Stimulated activated CD4-positive, alpha-beta T cell treated with anti-CD3 and anti-CD28 coated beads, Interleukin-15, amount 100 ng/mL, for 48 hours (primary cell): Measurements from ENCODE around the gene KCTD10.

Experiments
- DNase-seq, 2 donors: peaks; one replicate each; pipeline ENCODE4 v3.0.0-alpha.2; 2020; ENCODE audit warnings: low read depth in 2 of 2

KCTD10 gene, protein sequence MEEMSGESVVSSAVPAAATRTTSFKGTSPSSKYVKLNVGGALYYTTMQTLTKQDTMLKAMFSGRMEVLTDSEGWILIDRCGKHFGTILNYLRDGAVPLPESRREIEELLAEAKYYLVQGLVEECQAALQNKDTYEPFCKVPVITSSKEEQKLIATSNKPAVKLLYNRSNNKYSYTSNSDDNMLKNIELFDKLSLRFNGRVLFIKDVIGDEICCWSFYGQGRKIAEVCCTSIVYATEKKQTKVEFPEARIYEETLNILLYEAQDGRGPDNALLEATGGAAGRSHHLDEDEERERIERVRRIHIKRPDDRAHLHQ

DNA sequence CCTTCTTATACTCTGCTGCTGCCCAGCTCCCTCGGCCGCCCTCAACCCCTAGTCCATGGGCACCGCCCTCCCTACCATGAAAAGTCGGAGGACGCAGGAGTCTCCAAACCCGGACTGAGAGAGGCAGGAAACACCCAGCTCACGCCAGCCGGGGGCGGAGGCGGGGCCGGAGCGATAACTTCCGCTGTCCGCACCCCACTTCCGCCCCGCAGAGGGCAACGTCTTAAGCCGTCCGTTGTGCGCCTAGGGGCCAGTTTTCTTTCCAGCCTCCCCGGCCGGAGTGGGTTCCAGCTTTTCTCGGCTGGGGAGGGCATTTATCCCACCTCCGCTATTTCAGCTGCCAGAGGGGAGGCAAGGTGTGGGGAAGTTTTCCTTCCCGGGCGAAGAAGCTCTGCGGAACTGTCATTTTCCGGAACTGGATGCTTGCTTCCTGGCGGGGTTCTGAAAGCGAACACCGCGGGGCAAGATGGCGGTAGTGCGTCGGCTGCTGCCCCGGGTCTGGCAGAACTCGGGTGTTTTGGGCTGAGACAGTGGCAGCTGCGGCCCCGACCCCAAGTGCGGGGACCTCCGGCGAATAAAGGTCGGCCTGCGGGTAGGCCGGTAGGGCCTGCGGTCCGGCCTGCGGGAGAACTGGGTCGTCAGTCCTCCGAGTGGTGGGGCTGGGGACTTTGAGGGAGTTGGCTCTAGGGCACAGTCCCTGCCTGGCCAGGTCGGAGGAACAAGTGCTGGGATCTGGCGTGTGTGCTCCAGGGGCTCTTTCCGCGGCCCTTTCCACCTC lies at the start of gene KCTD10, which contains the start of gene UBE3B:
Gene KCTD10 (minus strand): TSS at position 116 of the 778 bp plus-strand sequence. CDS start 38 bp downstream, at position 78.
Gene UBE3B (plus strand): TSS at position 450 of the 778 bp plus-strand sequence. CDS start 5,918 bp downstream, outside the sequence.
- DNase-seq = peak; percentile 76 to 79

DNA sequence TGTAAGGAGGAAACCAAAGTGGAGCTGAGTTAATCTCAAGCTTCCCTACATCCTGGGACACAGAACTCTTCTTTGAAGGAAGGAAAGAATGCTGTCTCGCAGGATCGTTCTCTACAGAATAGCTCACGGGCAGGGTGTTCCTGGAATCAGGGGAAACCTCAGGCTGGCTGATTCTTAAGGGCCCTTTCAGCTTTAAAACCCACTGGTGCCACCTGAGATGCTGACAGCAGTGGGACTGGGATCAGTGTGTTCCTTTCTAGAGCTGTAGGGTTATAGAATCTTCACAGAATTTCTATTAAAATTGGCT lies 48.1 kb upstream of the KCTD10 start:
- no peak for DNase-seq

DNA sequence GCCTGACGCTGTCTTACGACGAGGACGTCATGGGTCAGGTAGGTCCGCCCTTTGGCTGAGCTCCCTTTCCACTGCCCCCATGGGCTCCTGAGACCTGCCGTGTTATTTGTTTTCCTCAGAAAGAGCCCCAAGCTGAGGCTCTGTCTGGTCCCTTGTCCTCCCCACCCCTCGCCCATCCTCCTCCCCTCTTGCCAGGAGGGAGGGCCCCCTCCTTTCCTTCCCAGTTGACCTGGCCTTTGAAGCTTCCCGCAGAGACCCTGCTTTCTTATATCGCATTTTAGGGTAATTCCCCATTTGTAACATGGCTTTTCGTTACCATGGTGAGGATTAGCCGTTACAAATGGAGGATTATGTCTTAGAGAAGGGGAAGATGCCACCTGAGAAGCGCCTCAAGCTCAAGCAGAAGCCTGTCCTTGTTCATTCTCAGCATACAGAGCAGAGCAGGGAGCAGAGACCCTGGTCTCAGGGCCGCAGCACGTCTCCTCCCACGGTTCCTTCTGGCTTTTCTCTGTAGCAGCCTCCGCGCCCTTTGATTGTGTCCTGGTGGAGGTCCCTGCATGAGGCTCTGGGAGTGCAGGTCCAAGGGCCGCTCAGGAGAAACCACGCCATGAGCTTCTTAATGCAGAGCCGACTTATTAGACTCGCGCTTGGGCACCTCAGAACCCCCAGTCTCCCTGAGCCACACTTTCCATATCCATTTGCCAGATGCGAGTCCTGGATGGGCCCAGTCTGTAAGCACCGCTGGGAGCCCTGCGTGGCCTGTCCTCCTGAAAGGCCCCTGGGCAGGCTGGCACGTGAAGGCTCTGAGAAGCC lies 47.6 kb upstream of the KCTD10 start:
- DNase-seq = no peak

DNA sequence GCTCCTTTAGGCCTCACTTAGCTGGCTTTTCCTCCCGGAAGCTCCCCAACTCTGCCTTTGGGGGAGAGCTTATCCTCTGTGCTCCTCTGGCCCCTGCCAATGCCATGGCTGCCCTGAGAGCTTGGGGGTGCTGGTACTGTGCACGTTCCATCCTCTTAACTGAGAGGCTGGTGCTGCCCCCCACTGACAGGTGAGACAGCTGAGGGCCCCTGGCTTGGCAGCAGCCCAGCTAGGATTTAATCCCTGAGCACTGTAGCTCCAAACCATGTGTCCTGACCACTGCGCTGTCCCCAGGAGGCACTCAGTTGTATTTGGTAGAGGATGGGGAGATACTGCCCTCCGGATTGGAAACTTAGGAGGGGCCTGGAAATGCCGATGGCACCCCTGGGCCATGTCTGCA lies 46.4 kb upstream of the KCTD10 start:
- DNase-seq = no peak

DNA sequence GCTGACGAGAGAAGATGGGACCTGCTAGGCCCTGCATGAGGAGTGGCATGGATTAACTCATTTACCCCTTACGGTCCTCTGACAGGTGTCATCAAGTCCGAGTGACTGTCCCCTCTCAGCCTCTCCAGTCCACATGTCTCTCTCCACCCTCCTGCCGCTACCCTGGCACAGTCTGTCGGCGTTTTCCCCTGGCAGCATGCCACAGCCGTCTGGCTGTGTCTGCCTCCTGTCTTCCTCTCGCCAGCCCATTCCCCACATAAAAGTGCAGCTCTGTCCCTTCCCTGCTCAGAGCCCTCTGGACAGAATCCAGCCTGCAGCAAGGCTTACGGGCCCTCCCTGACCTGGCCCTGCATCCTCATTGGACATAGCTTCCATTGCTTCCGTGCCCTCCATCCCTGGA lies 46.0 kb upstream of the KCTD10 start:
- DNase-seq = no peak

DNA sequence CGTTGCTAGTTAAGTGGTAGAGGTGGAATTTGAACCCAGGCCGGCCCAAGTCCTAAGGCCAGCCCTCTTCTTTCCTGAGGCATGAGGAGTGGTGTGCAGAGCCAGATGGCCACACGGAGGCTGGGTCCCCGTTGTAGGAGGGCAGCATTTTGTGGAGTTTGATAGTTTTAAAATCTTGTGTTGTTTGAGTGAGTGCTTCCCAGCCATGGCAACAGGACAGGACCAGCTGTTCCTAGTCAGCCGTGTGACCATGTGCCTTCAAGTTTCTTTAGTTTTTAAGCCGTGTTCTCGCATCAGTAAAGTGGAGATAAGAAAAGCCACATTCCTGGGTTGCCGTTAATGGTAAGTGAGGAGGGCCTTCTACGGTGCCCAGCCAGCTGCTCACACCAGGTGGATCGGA lies 44.7 kb upstream of the KCTD10 start:
- DNase-seq = no peak

DNA sequence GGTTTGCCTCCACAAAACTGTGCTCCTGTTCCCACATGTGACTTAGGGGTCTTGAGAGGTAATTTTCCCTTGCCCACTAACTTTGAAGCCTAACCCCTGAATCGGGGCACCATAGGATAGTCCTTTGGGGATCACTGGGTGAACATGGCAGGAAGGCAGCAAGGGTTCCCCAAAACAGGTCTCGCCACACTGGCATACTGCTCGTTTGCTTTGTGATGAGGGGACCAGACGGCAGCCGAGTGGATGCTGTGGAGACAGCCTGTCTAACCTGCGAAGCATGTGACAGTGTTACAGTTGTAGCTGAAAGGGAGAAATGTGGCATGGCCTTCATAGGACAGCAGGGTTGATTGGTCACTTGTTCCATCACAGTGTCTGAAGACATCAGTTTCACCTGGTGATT lies 42.7 kb upstream of the KCTD10 start:
- no peak for DNase-seq

DNA sequence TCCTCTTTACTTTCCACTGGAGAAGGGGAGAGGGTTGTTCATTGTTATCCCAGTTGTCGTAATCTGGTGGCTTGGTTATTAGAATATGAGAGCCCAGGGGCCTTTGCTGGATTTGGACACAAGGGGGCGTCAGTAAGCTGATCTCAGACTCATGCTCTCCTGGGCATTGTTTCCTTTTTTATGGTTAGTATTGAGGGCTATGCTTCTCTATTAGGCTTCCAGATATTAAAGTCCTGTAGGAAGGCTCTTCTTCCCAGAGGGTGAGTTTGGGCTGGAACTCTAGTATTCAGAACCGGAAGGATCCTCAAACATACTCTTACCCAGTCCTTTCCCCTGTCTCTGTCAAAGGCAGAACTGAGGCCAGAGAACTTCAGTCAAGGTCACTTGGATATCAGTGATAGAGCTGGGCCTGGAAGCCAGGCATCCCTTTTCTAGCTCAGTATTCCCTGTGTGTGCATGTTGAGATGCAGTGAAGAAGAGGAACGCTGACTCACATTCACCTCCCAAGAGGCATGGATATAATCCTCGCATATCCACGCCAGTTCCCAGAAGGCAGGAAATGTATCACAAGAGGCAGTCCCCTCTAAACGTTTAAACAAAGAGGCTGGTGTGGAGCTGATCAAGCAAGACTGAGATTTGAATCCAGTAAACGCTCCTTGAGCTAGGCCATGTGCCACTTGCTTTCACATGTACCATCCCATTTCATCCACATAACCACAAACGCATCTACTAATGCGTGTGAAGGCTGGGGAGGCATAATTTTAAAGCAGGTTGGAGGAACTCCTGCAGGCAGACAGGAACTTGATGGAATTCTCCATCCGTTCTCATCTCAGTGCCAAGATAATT lies 41.9 kb upstream of the KCTD10 start:
- peak; percentile 15 to 41 for DNase-seq

DNA sequence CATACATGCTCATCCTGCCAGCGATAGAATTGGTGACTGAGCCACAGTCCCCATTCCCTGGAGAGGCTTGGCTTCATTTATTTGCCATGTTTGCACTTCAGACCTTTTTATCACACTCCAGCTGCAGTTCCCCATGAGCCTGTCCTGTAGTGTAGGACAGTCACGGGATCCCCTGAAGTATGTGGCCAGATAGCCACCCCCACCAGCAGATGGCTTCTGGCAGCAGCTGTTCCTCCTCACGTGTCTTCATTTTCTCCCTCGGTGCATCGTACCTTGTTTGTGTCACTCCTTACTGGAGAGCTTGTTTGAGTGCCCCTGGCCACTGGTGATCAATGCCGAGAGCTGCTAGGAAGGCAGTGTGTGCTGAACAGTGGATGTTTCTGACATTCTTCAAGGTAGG lies 40.5 kb upstream of the KCTD10 start:
- DNase-seq = no peak

DNA sequence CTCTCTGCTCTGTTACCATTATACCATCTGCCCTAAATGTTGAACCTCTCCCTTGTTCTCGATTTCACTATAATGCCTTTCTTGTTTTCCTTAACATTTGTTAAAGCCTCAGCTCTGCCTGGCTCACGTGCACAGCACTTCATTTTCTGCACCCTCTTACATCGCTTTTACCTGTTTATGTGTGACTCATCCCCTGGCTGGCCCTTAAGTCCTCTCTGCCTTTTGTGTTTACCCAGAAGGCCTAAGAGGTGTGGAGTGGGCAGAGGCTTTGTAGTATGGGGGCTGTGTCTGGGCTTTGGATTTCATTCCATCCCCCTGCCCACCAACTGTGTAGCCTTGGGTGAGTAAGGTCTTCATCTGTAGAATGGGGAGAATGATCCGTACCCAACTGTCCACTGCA lies 36.9 kb upstream of the KCTD10 start:
- no peak for DNase-seq

DNA sequence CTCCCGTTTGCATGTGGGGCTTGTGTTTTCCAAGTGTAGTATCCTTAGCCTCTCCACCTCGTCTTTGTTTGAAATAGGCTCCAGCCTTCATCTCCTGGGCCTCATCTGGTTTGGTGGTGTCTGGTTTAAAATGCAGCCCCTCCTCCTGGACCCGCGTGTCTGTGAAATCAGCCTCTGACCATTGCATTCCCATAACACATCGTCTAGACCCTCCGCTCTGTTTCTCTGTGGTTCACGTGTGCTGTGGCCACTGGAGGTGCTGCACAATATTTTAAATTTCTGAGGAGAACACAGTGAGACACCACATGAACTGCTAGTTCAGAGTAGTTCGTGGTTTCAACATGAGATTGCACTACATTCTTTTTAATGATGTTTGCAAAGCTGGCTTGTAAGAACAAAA lies 36.0 kb upstream of the KCTD10 start:
- DNase-seq = no peak

DNA sequence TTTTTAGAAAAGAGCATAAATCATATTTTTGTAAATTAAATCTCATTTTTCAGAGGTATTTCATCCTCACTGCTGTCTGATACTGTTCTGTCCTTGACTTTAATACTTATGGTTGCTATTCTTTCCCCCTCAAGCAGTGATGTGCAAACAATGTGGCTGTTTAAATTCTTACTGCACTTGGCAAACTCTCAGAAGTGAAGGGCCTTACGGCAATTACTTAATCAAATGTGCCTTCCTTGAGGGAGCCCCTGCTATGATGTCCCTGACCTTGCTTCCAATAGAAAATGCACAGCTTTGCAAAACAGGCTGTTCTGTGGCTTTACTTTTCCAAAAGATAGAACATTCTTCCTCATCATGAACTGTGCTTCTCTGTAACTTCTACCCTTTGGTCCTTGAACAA lies 35.5 kb upstream of the KCTD10 start:
- no peak for DNase-seq

DNA sequence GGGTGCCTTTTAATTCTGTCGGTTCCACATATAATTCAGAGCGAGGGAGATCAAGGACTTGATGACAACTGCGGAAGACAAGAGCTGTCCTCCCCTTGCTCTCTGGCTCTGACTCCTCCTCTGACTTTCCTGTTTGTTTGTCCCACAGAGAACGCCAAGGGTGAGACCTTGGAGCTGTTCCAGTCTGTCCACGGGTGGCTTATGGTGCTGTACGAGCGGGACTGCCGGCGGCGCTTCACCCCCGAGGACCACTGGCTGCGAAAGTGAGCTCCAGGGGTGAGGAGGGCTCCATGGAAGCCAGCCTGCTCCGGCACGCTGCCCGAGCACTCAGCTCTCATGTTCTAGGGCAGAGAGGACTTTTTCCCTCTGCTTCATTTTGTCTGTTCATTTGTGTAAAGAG lies 33.1 kb upstream of the KCTD10 start:
- no peak for DNase-seq

DNA sequence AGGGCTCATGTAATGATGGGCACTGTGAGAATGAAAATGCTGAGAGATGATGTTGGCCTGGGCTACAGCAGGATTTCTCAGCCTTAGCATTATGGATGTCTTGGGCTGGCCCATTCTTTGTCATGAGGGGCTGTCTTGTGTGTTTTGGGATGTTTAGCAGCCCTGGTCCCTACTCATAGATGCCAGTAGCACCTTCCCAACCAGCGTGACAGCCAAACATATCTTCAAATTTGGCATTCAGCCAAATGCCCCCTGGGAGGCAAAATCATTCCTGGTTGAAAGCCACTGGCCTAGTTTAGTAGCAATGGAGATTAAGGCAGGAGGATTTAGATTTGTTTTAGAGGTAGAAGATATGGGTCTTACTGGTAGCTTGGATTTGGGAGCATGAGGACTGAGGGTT lies 27.0 kb upstream of the KCTD10 start:
- DNase-seq = no peak

DNA sequence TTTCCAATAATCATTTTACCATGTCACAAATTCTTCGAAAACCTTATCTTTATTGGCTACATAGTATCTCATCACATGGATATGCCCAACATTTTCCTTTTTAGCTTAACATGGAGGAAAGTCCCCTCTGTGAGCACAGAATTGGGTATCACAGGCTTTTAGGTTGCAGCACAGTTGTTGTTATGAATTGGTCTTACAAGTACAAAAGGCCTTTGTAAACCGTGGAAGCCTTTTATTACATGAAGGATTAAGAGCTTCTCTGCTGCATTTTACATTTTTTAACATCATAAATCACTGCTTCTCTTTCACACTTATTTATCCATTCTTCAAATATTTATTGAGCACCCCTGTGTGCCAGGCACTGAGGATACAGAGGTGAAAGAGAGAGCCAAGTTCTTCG lies 26.5 kb upstream of the KCTD10 start:
- DNase-seq = no peak

DNA sequence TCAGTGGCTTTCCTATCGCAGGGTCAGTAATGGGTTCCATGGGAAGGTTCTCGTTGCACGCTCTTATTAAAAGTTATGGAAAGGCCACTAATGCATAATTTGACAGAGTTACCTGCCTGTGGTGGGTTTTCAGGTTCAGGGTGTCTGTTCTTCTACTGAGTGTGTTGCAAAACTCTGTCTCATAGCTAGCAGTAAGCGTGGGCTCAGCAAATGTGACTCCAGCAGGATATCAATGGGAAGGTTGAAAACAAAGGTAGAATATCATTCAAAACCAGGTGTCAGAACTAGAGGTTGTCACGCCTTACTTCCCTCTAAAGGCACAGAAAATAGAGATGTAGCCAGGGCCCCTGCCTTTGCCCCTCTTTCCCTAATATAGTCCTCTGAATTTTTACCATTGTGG lies 25.2 kb upstream of the KCTD10 start:
- DNase-seq = no peak

DNA sequence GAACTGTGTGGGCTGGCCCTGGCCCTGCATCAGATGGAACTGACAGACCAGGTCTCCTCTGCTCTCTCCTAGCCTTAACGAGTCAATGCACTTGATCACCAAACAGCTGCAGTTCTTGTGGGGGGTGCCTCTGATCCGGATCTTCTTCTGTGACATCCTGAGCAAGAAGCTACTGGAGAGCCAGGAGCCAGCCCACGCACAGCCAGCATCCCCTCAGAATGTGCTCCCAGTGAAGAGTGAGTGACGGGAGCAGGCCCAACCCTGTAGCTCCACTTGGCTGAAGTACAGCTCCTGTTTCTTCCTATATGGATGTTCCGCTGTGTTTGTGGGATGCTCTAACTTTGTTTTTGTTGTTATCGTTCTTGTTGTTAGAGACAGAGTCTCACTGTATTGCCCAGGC lies 24.2 kb upstream of the KCTD10 start:
- no peak for DNase-seq

DNA sequence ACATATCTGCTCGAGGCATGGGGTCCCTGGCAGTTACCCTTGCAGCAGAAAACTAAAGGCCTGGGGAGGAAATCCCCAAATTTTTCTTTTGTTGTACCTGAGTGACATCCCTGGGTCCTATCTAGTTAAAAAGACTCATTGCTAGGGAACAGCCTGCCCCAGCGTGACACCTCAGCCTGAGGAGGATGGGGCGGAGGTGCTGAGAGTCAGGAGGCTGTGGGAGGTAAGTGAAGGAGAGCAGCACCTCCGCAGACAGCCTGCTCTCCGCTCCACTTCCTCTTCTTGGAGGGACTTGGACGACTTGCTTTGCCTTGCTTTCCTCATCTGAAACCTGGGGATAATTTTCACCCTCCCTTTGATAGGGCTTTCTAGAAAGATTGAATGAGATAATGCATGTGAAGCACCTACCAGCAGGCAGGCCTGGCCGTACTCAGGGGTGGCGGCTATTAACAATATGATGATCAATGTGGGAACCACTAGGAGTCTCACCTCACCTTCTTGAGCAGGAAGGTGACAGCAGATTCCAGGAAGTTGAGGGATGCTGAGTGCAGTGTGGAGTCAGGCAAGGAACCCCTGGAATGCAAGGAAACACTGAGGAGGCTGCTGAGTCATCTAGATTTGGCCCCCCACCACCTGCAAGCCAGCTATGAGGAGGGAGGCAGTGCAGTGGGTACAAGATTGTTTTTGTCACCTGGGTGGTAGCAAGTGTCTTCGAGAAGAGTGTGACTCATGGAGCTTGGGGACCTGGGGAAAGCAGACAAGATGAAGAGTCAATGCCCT lies 23.5 kb upstream of the KCTD10 start:
- no peak for DNase-seq

DNA sequence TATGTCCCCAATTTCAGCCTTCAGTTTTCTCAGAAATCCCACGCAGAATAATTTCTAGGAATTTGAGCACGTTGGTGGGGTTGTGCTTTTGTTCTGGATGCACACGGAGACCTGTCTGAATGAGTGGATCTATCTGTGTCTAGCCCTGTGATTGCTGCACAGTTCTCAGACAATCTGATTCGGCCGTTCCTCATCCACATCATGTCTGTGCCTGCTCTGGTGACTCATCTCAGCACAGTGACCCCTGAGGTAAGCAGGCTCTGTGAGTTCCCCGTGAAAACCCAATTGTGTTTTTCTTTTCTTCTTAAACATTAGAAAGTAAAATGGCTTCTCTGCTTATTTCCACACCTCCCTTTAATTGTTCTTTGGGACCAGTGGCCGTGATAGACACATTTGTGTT lies 20.6 kb upstream of the KCTD10 start:
- no peak for DNase-seq

DNA sequence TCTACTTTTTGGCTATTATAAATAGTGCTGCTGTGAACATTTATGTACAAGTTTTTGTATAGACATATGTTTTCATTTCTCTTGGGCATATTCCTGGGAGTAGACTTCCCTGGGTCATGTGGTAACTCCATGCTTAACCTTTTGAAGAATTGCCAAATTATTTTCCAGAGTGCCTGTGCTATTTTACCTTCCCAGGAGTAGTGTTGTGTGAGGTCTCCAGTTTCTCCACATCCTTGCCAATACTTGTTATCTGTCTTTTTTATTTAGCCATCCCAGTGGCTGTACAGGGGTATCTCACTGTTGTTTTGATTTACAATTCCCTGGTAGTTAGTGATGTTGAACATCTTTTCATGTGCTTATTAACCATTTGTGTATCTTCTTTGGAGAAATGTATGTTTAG lies 19.2 kb upstream of the KCTD10 start:
- no peak for DNase-seq

DNA sequence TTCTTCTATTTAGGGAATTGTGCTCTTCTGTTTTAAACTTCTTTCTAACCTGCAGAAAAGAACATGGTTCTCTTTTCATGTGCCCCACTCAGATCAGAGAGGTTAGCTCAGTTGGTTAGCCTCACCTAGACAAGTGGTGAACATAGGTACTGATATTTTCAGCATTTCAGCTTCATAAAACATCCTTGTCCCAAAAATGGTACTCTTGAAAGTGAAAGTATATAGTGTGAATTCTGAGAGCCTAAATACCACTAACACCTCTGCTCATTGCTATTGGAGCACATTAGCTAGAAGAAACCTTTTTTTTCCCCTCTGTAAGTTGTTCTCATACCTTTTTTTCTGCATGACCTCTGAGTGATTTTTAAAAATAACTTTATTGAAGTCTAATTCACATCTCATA lies 17.9 kb upstream of the KCTD10 start:
- DNase-seq = no peak
